PC-3 (cell line): Measurements from ENCODE around the gene NTM. TPM values are rescaled to one million over a fixed set of nuclear protein-coding genes. Genes with fewer than 3 reads are reported as not detected.

Experiments used
- ATAC-seq: fragments of 200-7000 bp; cut with Tn5 transposase; 2 replicates; pipeline ENCODE4 v1.9.1; 2020; ENCODE audit warnings: mild to moderate bottlenecking, moderate library complexity
- BruUV-seq: library from RNA; stranded (reverse); fragments of 400-500 nt; replicated peaks from 2 replicates; lab custom pipeline; 2021; lab: Mats Ljungman, UMichigan
- CTCF ChIA-PET: fragments of 300-600 bp; sonication (Branson Sonifier 250); formaldehyde crosslinking; loops from one replicate; lab custom pipeline; 2022; ENCODE audit warnings: antibody characterized with exemption; lab: Charles Lee
- POLR2A ChIA-PET: fragments of 300-600 bp; sonication (Branson Sonifier 250); formaldehyde crosslinking; loops from one replicate; lab custom pipeline; 2022; ENCODE audit warnings: antibody characterized with exemption; ENCODE audit not compliant: unreplicated experiment; lab: Charles Lee
- DNase-seq: peaks from one replicate; pipeline ENCODE4 v3.0.0-alpha.2; 2015
- H2AFZ ChIP-seq: fragments of 300-600 bp; sonication (generic); 2 replicates; pipeline ENCODE4 v1.6.0; 2016; ENCODE audit warnings: antibody characterized with exemption, low read length
- H3F3A ChIP-seq: fragments of 300-600 bp; sonication (generic); one replicate; pipeline ENCODE4 v1.6.0; 2017; ENCODE audit warnings: antibody characterized with exemption, low read length, control low read depth, mild to moderate bottlenecking; ENCODE audit not compliant: unreplicated experiment
- H3K27ac ChIP-seq: fragments of 300-600 bp; sonication (generic); 2 replicates; pipeline ENCODE4 v1.5.1; 2016; ENCODE audit warnings: mild to moderate bottlenecking, low read length
- H3K27me3 ChIP-seq: fragments of 300-600 bp; sonication (generic); 2 replicates; pipeline ENCODE4 v1.6.1; 2016; ENCODE audit warnings: low read length, mixed read lengths
- H3K36me3 ChIP-seq: fragments of 300-600 bp; sonication (generic); 2 replicates; pipeline ENCODE4 v1.6.1; 2016; ENCODE audit warnings: low read depth, mixed run types, low read length, mixed read lengths
- H3K4me1 ChIP-seq: fragments of 300-600 bp; sonication (generic); 2 replicates; pipeline ENCODE4 v1.5.1; 2016; ENCODE audit warnings: low read length; ENCODE audit not compliant: insufficient read depth
- H3K4me2 ChIP-seq: fragments of 300-600 bp; sonication (generic); 2 replicates; pipeline ENCODE4 v1.6.0; 2016; ENCODE audit warnings: low read length
- H3K4me3 ChIP-seq: fragments of 300-600 bp; sonication (generic); 2 replicates; pipeline ENCODE4 v1.5.1; 2016; ENCODE audit warnings: mild to moderate bottlenecking, low read length, mixed read lengths
- H3K79me2 ChIP-seq: fragments of 300-600 bp; sonication (generic); 2 replicates; pipeline ENCODE4 v1.6.1; 2017; ENCODE audit warnings: low read length, mixed read lengths
- H3K9ac ChIP-seq: fragments of 300-600 bp; sonication (generic); 2 replicates; pipeline ENCODE4 v1.6.0; 2016; ENCODE audit warnings: mild to moderate bottlenecking, low read length
- H3K9me2 ChIP-seq: fragments of 300-600 bp; sonication (generic); replicated peaks from 2 replicates; pipeline ENCODE4 v1.6.1; 2016; ENCODE audit warnings: mixed run types, low read length, mixed read lengths
- H3K9me3 ChIP-seq: fragments of 300-600 bp; sonication (generic); 2 replicates; pipeline ENCODE4 v1.6.1; 2016; ENCODE audit warnings: low read length, mixed read lengths
- H4K20me1 ChIP-seq: fragments of 300-600 bp; sonication (generic); 2 replicates; pipeline ENCODE4 v1.6.1; 2016; ENCODE audit warnings: low read length, mixed read lengths
- EZH2 ChIP-seq: fragments of 300-600 bp; sonication (generic); IDR thresholded peaks from one replicate; pipeline ENCODE4 v1.6.1; 2017; ENCODE audit warnings: antibody characterized with exemption, mild to moderate bottlenecking, low read length; ENCODE audit not compliant: unreplicated experiment
- EZH2phosphoT487 ChIP-seq: fragments of 300-600 bp; sonication (generic); IDR thresholded peaks from 2 replicates; pipeline ENCODE4 v1.6.1; 2018; ENCODE audit warnings: mild to moderate bottlenecking, antibody characterized with exemption, low read length, borderline replicate concordance
- intact Hi-C: fragments of 100-400 bp; cut with micrococcal nuclease; formaldehyde crosslinking; loops from 2 replicates; pipeline ENCODE4 v1.9.0; 2023
- total RNA-seq: library from RNA; depleted of rRNA; stranded (reverse); fragments of >200 nt; gene quantifications from 2 replicates; pipeline ENCODE4 v1.2.3, GENCODE V29; 2014
- TF ChIP-seq, protein P1 (sequence below): fragments of 300-600 bp; sonication (generic); conservative IDR thresholded peaks from 2 replicates; pipeline ENCODE4 v1.5.1; 2017; ENCODE audit warnings: antibody characterized with exemption, low read depth, mild to moderate bottlenecking, low read length

NTM gene
- total RNA-seq, 1 experiment from 2014 or later: not detected

DNA sequence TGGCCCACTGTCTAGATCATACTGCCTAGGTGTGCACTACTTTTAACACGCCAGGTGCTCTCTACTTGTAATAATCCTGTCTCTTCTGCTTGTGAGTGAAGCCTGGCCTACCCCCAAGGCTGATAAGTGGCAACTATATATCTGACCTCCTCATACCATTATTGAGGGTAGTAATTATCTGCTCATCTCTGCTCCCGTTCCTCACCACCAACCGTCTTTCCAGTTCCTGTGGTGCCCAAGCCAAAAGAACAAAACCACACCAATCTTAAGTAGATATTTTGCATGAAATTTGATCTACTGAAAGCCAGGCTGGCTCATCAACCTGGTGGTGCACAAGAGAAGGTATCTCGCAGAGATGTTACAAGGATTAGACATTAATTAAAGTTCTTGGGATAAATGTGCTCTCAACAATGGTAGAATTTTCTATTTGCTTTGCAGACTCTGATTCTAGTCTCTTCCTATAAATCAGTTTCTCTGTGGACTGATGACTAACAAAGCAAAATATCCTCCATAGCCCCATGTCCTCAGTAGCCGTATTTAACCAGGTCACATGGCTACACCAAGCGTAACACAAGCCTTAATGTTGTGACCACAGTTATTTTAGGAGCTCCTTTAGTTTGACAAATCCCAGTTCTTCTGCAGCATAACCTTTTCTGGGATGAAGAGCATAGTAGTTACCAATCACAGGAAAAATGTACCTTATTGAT is 267.2 kb downstream of the NTM start:
- H3F3A ChIP-seq: no peaks in the 10 kb centered on the region
- no peak overlapping the region for H2AFZ ChIP-seq
- H3K27me3 ChIP-seq: peaks cover 73% of the 10 kb centered on the region
- ChIA-PET CTCF (no interaction called here), POLR2A (no interaction called here)
- no peaks in the 10 kb centered on the region for H3K9me3 ChIP-seq
- H3K4me2 ChIP-seq: no peak overlapping the region
- TF ChIP-seq, protein P1, sequence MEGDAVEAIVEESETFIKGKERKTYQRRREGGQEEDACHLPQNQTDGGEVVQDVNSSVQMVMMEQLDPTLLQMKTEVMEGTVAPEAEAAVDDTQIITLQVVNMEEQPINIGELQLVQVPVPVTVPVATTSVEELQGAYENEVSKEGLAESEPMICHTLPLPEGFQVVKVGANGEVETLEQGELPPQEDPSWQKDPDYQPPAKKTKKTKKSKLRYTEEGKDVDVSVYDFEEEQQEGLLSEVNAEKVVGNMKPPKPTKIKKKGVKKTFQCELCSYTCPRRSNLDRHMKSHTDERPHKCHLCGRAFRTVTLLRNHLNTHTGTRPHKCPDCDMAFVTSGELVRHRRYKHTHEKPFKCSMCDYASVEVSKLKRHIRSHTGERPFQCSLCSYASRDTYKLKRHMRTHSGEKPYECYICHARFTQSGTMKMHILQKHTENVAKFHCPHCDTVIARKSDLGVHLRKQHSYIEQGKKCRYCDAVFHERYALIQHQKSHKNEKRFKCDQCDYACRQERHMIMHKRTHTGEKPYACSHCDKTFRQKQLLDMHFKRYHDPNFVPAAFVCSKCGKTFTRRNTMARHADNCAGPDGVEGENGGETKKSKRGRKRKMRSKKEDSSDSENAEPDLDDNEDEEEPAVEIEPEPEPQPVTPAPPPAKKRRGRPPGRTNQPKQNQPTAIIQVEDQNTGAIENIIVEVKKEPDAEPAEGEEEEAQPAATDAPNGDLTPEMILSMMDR: no peak
- TF ChIP-seq EZH2: no peak
- TF ChIP-seq EZH2phosphoT487: no peak
- no peaks in the 10 kb centered on the region for H3K4me1 ChIP-seq
- no peak overlapping the region for H3K9ac ChIP-seq
- H3K4me3 ChIP-seq: no peak overlapping the region
- DNase-seq (no peak), ATAC-seq (no peak)
- H3K36me3 ChIP-seq: no peaks in the 10 kb centered on the region
- no TSS peak for BruUV-seq
- H3K9me2 ChIP-seq: no peaks in the 10 kb centered on the region
- H3K79me2 ChIP-seq: no peaks in the 10 kb centered on the region
- intact Hi-C loops: no loop called here
- H4K20me1 ChIP-seq: no peaks in the 10 kb centered on the region
- no peak overlapping the region for H3K27ac ChIP-seq

DNA sequence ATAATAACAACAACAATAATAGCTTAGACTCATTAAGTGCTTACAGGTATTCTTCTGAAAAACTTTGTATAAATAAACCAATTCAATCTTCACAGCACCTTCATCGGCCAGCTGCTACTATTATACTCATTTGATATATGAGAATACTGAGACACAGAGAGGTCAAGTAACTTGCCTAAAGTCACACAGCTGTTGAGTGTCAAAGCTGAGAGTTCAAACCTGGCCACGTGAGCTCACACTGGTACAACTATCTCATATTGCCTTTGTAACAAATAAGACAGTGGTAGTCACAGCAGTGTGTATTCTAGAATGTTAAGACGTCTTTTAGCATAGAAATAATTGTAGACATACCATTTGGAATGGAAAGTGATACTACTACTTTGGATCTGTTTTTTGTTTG is 268.5 kb downstream of the NTM start:
- ATAC-seq (no peak), DNase-seq (no peak)
- Histone ChIP-seq H3K4me3 (no peak overlapping the region), H3K9me2 (no peaks in the 10 kb centered on the region), H3K27me3 (peaks cover 78% of the 10 kb centered on the region), H3K4me1 (no peaks in the 10 kb centered on the region), H2AFZ (no peak overlapping the region), H4K20me1 (no peaks in the 10 kb centered on the region), H3K9me3 (no peaks in the 10 kb centered on the region), H3K4me2 (no peak overlapping the region), H3F3A (no peaks in the 10 kb centered on the region), H3K9ac (no peak overlapping the region), H3K79me2 (no peaks in the 10 kb centered on the region), H3K27ac (no peak overlapping the region), H3K36me3 (no peaks in the 10 kb centered on the region)
- TF ChIP-seq, protein P1: no peak
- TF ChIP-seq EZH2 (no peak), EZH2phosphoT487 (no peak)
- intact Hi-C loops: no loop called here
- BruUV-seq: no TSS peak
- CTCF ChIA-PET: no interaction called here
- POLR2A ChIA-PET: no interaction called here

DNA sequence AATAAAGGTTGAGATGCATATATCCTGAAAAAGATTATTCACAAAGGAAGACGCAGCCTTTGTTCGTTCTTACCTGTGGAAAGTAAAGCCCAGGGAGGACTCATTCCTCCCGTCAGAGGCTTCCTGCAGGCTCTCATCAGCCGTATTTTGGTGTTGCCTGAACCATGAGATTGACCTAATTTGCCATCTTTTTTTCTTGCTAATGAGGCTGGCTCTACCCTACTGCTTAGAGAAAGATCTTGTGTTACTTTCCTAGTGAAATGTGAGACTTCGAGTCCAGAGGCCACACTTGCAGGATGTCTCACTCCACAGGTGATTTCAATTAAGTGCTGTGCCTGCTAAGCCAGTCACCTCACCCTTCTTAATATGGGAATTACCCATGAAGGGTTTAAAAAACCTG is 269.9 kb downstream of the NTM start:
- H3K9me3 ChIP-seq: no peaks in the 10 kb centered on the region
- H3K9ac ChIP-seq: no peak overlapping the region
- H3F3A ChIP-seq: no peaks in the 10 kb centered on the region
- no peaks in the 10 kb centered on the region for H3K36me3 ChIP-seq
- no peaks in the 10 kb centered on the region for H3K4me1 ChIP-seq
- H3K79me2 ChIP-seq: no peaks in the 10 kb centered on the region
- no peaks in the 10 kb centered on the region for H3K9me2 ChIP-seq
- DNase-seq: no peak
- no TSS peak for BruUV-seq
- intact Hi-C loops: no loop called here
- H3K4me2 ChIP-seq: no peak overlapping the region
- H4K20me1 ChIP-seq: no peaks in the 10 kb centered on the region
- H2AFZ ChIP-seq: no peak overlapping the region
- ATAC-seq: no peak
- no peak for TF ChIP-seq EZH2phosphoT487
- TF ChIP-seq, protein P1: no peak
- TF ChIP-seq EZH2: no peak
- H3K27ac ChIP-seq: no peak overlapping the region
- ChIA-PET CTCF (no interaction called here), POLR2A (no interaction called here)
- H3K27me3 ChIP-seq: peaks cover 80% of the 10 kb centered on the region
- no peak overlapping the region for H3K4me3 ChIP-seq
